HG02678 (cell line): ENCODE measurements around the gene NOVA2.
"Not testable (repeated sequence)": the region's sequence is repeated elsewhere in the genome, so short reads cannot be mapped to it uniquely, and the experiment has no call there.

ENCODE experiments used
- ATAC-seq: cut with Tn5 transposase; IDR thresholded peaks from one replicate; pipeline ENCODE4 v1.9.1; 2021; ENCODE audit warnings: mild to moderate bottlenecking, moderate library complexity; ENCODE audit not compliant: unreplicated experiment

Gene NOVA2

DNA sequence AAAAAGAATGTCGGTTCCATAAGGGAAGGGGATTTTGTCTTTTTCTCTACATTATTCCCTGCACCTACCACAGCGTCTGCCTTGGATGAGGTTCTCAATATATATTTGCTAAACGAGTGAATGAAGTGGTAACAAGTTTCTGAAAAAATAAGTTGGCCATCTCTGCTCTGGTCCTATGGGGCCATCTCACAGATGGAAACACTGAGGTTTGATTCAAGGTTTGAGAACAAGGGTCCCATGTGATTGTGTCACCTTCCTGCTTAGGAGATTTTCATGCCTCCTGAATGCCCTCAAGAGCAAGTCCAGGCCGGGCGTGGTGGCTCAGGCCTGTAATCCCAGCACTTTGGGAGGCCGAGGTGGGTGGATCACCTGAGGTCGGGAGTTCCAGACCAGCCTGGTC is 74.4 kb downstream of the NOVA2 start:
- no peak for ATAC-seq

DNA sequence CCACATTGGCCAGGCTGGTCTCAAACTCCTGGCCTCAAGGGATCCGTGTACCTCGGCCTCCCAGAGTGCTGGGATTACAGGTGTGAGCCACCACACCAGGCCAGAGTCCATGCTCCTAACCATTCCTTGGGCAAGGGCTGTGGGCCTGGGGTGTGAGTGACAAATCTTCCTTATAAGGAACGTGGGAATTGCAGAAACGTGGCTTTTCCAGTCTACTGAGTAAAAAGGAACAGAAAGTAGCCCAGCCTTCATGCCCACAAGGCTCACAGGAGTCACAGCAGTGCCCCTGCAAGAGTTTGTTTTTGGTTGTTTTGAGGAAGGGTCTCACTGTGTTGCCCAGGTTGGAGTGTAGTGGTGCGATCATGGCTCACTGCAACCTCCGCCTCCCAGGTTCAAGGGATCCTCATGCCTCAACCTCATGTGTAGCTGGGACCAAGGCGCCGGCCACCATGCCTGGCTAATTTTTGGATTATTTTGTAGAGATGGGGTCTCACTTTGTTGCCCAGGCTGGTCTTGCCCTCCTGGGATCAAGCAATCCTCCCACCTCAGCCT is 76.3 kb downstream of the NOVA2 start:
- no peak for ATAC-seq

DNA sequence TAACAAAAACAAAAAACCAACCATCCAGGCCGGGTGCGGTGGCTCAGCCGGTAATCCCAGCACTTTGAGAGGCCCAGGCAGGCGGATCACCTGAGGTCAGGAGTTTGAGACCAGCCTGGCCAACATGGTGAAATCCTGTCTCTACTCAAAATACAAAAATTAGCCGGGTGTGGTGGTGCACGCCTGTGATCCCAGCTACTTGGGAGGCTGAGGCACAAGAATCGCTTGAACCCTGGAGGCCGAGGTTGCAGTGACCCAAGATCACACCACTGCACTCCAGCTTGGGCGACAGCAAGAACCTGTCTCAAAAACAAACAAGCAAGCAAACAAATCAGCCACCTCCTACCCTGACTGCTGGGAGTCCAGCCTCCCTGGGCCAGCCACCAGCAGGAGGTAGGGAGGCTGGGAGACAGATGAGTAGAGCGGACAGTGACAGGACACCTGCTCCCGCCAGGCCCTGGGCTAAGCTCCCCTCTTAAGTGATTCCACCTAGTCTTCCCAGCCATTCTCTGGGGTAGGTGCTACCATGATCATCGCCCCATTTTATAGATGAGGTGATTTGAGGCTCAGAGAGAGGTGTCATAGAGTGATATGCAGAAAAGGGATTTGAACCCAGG is 77.6 kb downstream of the NOVA2 start:
- not testable (repeated sequence) for ATAC-seq

DNA sequence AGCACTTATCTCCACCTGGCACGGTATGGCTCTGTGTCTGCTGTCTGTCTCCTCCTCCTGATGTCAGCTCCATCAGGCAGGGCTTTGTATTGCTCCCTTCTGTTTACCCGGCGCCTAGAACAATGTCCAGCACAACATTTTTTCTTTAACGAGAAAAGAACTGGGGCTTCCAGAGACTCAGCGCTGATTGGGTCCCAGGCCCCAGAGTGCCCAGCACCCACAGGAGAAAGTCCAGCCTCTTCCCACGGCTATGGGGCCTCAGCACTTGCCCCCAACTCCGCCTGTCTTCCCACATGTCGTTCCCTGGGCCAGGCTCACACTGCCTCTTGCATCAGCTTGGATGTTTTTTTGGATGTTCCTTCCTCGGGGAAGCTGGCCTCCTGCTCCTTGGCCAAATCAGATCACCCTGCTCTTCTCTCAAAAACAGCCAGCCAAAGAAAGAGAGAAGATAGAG is 78.1 kb downstream of the NOVA2 start:
- no peak for ATAC-seq

DNA sequence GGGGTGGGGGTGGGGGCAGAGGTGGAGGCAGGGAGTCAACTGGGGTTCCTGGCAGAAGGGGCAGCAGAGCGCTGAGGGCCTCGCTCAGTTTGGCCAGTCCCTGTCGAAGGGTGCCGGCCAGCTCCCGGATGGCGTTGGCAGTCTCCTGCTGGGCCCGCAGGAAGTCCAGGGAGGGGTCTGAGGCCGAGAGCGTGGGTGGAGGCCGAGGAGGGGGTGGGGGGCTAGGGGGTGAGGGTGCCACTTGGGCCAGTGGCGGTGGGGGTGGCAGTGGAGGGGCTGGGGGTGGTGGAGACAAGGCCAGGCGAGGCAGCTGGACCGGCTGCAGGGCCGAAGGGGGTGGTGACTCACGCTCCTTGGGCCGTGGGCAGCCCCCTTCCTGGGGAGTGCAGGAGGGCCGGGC is 82.8 kb downstream of the NOVA2 start:
- no peak for ATAC-seq

DNA sequence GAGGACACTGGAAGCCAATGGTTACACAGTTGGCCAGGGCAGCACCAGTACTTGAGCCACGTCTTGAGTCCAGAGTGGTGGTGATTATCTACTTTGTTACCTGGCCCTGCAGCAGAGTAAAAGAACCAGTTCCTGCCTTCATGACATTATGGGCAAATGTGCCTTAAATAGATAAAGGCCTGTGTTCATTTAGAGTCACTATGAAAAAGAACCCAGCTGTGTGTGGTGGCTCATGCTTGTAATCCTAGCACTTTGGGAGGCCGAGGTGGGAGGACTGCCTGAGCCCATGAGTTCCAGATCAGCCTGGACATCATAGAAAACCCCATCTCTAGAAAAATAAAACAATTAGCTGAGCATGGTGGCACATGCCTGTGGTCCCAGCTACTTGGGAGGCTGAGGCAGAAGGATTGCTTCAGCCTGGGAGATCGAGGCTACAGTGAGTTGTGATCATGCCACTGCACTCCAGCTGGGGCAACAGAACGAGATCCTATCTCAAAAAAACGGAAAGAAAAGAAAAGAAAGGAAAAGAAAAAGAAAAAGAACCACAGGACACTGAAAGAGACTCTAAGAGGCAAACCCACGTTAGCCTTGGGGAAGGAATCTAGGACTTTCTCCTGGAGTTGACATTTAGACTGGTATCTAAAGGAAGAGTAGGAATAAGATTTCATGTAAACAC is 84.3 kb downstream of the NOVA2 start:
- ATAC-seq, result no peak

DNA sequence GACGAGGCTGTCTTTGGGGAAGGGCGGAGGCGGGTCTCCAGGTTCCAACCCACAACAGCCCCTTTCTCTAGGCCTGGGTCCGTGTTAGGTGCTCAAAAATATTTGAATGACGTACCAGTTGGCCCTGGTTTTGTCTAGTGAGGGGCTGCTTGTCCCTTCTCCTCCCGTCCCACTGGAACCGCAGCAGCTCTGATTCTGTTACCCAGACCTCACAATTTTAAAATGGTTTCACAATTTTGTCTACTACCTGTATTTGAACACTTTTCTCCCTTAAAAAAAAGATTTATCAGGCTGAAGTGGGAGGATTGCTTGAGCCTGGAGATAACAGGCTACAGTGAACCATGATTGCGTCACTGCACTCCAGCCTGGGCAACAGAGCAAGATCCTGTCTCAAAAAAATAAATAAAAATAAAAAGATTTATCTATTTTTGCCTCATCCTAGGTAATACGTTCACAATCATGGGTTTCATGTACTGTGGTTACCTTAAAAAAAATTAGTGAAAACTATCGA is 86.4 kb downstream of the NOVA2 start:
- ATAC-seq, result no peak

DNA sequence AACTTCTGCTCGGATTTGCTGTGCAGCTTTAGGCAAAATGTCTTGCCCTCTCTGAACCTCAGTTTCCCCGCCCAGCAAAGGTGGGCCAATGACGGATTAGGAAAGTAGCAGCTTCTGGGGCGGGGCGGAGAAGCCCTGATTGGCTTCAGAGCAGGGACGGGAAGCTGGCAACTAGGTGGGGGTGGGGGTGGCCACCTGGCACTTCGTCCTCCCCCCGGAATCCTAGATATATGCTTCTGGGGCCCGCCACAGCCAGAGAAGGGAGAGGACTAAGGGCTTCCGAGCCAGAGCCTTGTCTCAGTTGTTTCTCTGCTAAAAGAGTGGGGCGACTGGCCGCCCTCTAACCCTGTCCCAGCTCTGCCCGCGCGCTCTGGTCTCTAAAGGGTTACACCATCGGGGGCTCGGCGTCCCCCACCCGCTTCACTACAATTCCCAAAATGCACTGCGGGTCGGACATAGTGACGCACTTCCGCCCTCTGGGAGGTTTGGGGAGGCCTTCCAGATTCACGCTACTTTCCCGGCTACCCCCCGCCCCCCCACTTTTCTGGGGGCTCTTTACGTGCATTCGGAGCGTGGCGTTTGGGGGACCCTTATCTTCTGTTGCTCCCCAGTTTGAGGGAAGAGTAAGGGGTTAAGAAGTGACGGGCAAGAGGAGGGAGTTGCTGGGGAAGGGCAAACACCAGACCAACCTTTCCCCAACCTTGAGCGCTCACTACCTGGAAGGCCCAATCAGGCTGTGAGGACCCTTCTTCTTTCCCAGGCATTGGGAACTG is 87.1 kb downstream of the NOVA2 start:
- ATAC-seq, result peak; percentile 59

DNA sequence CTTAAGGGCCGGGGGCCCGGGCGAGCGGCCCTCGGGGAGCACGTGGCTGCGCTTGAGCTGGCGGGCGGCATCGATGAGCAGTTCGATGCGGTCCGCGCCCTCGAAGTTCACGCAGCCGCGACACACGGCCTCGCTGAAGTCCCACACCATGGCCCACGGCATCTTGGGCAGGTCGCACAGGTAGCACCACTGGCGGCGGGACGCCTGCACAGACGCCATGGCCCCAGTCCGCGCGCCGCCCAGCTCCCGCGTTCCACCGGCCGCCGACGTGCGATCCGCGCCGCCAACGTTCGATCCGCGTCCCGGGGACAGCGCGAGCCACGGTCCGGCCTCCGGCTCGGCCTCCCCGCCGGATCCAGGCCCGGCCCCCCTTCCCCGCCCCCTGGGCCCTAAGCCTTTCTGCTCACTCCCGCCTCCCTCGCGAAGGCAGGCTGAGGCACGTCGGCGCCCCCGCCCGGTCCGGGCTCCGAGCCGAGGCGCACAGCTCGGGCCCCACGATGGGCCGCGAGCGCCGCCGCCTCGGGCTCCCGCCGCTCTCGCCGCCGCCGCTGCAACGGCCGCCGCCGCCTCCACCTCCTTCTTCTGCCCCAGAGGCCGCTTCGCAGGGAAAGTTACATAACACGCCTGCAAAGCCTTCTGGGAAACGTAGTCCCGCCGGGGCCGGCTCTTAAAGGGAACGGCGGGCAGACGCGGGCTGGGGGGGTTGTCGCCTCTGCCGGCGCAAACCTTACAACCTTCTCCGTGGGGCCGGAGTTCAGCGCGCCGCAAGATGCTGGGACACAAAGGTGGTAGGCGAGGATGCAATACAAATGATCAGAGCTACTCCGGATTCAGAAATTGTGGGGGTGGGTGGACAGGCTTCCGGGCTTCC is 87.9 kb downstream of the NOVA2 start, which contains the start of gene IRF2BP1:
Gene IRF2BP1 (minus strand): TSS at position 586 of the 871 bp plus-strand sequence. CDS start 367 bp downstream, at position 219.
- peak; percentile 49 for ATAC-seq

DNA sequence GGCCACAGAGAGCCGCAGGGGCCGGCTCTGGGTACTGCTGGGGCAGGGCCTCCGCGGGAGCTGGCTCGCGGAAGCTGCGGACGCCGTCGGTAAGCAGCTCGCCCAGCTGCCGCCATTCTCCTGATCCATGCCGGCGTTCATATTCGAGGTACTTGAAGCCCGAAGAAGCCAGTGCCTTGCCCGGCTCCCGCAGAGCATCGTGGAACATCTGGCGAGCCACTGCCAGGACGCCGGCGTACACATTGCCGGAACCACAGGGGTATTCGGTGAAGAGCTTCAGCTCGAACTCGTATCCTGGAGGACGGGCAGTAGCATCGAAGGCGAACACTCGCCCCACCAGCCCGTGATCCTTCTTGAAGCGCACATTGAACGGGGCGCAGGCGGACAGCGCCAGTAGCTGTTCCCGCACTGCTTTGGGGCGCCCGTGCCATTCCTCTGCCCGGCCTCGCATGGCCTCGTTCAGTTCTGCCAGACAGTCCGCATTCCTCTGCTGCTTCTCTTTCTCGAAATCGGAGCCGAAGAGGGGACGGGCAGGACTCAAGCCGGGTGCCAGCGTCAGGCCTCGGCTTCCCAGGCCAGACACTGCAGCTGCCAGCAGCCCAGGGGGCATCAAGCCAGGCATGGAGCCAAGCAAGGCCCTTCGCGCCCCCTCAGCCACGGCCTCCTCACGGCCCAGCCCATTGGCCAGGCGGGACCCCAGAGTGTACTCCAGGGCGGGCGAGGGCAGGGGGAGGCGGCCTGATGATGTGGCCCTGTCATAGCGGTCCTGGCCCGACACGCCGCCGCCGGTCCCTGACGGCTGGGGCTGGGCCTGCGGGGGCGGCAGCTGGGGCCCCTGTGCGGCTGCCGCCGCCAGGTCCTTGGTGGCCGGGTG is 88.7 kb downstream of the NOVA2 start:
- ATAC-seq, result no peak

DNA sequence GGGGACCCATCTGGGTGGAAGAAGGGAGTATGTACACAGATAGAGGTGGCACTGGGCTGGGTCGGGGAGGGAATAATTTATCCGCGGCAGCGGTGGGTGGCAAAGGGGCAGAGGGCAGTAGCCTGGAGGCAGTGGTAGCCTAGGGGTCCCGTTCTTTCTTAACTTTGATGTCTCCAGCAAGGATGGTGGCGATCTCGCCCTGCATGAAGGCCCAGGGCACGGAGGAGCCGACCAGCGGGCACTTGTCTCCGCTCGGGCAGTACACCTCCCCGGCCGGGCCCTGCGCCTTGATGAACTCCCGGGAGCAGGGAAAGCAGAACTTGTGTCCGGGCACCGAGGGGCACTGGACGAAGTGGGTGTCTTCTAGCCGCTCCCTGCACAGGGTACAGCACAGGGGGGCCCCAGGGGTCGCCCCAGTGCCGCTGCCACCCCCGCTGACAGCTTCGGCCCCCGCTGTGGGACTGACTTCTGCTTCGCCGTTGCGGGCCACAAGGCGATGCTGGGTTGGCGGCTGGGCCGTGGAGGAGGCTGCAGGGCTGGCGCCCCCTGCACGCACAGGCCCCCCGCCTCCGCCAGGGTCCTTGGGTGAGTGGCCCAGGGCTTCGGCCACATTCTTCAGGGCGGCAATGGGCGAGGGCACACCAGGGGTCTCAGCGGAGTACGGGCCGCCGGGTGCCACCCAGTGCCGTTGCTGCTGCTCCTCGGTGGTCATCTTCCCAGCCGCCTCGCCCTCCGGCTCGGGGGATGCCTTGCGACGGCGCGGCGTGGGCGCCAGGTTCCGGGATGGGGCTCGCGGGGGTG is 89.6 kb downstream of the NOVA2 start:
- ATAC-seq, result no peak
